OCI-LY7 (cell line): Measurements from ENCODE around the gene CNPY1.

Experiments used
- EZH2phosphoT487 ChIP-seq: fragments of 200-600 bp; sonication (generic); IDR thresholded peaks from 2 replicates; pipeline ENCODE4 v1.6.1; 2018; ENCODE audit warnings: low read depth, borderline replicate concordance, mild to moderate bottlenecking, mixed run types, antibody characterized with exemption, low read length, moderate library complexity, mixed read lengths
- TF ChIP-seq, protein P1 (sequence below): fragments of 200-600 bp; sonication (generic); conservative IDR thresholded peaks from 2 replicates; pipeline ENCODE4 v1.5.1; 2014; ENCODE audit warnings: mild to moderate bottlenecking, antibody characterized with exemption, low read length, moderate library complexity, mixed read lengths

DNA sequence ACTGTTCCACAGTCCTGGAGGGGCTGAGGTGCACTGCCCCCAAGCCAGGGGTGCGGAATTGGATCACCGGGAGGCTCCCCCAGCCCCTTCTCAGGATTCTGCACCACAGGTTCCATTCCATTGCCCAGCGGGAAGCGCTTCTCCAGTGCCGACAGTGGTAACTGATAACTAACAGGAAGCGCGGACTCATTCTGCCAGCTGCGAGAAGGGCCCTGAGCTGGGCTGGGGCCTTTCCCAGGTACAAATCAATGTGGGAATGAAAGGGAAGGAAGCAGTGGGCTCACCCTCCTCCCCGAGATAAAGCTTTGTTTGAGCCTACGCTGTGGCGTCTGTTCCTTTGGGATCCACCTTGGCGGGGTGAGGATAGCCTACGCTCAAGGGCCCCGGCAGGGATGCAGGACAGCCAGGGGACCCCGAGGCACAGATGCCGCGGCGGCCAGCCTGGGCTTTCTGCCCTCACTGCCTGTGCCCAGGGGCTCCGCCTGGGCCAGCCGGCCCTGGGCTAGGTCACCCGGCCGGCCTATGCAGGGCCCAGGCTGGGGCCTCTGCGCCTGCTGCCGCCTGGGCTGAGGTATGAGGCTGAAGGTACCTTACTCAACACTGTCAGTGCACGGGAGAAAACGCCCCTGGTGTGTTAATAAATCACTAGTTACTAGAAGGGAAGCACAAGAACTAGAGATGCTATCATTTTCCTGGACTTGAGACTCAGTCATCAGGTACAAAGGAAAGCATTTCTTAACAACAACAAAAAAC is 49.0 kb downstream of the CNPY1 start:
- TF ChIP-seq, protein P1, sequence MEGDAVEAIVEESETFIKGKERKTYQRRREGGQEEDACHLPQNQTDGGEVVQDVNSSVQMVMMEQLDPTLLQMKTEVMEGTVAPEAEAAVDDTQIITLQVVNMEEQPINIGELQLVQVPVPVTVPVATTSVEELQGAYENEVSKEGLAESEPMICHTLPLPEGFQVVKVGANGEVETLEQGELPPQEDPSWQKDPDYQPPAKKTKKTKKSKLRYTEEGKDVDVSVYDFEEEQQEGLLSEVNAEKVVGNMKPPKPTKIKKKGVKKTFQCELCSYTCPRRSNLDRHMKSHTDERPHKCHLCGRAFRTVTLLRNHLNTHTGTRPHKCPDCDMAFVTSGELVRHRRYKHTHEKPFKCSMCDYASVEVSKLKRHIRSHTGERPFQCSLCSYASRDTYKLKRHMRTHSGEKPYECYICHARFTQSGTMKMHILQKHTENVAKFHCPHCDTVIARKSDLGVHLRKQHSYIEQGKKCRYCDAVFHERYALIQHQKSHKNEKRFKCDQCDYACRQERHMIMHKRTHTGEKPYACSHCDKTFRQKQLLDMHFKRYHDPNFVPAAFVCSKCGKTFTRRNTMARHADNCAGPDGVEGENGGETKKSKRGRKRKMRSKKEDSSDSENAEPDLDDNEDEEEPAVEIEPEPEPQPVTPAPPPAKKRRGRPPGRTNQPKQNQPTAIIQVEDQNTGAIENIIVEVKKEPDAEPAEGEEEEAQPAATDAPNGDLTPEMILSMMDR: no peak
- no peak for TF ChIP-seq EZH2phosphoT487
